Thoracic aorta (tissue), 2 donors: ENCODE data around the gene ARHGAP27. TPM values are rescaled to one million over a fixed set of nuclear protein-coding genes. Genes with fewer than 3 reads are reported as not detected.

Source experiments
- ATAC-seq: fragments of 150-250 bp; one replicate; pipeline ENCODE4 v1.8.0; 2017; ENCODE audit warnings: low read depth; ENCODE audit not compliant: insufficient number of reproducible peaks, low FRiP score
- DNase-seq: peaks from one replicate; pipeline ENCODE4 v3.0.0-alpha.2; 2020; ENCODE audit warnings: low spot score
- H3K27ac ChIP-seq, 2 donors: fragments of 200-600 bp; sonication (generic); 1 replicate in 1 of 2; 2 replicates in 1 of 2; pipeline ENCODE4 v1.5.1; 2016; ENCODE audit warnings: mild to moderate bottlenecking in 2 of 2, moderate library complexity in 2 of 2
- H3K27me3 ChIP-seq: fragments of 200-600 bp; sonication (generic); replicated peaks from 2 replicates; pipeline ENCODE4 v1.6.0; 2016; ENCODE audit warnings: mild to moderate bottlenecking; ENCODE audit not compliant: insufficient read depth
- H3K36me3 ChIP-seq: fragments of 200-600 bp; sonication (generic); one replicate; pipeline ENCODE4 v1.5.1; 2016
- H3K4me1 ChIP-seq, 2 donors: fragments of 200-600 bp; sonication (generic); 1 replicate in 1 of 2; 2 replicates in 1 of 2; pipeline versions ENCODE4 v1.5.1 to v1.6.0; 2016; ENCODE audit warnings: low read depth in 2 of 2, mild to moderate bottlenecking in 1 of 2; ENCODE audit not compliant: control insufficient read depth in 1 of 2
- H3K4me3 ChIP-seq: fragments of 200-600 bp; sonication (generic); 2 replicates; pipeline ENCODE4 v1.5.1; 2016; ENCODE audit warnings: mild to moderate bottlenecking
- H3K9me3 ChIP-seq: fragments of 200-600 bp; sonication (generic); 2 replicates; pipeline ENCODE4 v1.5.1; 2016
- total RNA-seq, 2 donors: library from RNA; depleted of rRNA; stranded (reverse); fragments of >200 nt; gene quantifications; one replicate each; pipeline versions ENCODE4 v1.1.0 to v1.2.3, GENCODE V29; 2016
- TF ChIP-seq, protein P1 (sequence below): fragments of 200-600 bp; sonication (generic); IDR thresholded peaks from one replicate; pipeline ENCODE4 v1.5.1; 2019; ENCODE audit warnings: antibody characterized with exemption

ARHGAP27 gene
- total RNA-seq, 2 donors from 2014 or later, result 25.5 to 33.4 TPM

DNA sequence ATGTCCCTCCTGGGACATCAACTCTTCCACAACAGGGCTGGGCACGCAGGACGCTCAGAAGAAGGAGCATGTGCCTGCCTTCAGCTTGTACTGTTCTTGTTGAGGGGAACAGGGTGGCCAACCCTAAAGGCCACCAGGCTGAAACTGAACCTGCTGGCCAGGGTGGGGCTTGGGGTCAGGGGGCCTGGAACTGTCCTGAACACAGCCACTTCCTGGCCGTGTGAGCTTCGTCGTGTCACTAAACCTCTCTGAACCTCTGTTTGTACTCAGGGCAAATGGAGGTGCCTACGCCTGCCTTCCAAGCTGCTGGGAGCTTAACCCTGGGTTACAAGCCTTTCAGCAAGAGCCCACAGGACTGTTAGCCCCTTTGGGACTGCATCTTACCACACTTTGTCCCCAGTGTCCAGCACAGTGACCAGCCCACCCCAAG is 6.7 kb downstream of the ARHGAP27 start:
- no peak overlapping the region for H3K27ac ChIP-seq
- TF ChIP-seq, protein P1, sequence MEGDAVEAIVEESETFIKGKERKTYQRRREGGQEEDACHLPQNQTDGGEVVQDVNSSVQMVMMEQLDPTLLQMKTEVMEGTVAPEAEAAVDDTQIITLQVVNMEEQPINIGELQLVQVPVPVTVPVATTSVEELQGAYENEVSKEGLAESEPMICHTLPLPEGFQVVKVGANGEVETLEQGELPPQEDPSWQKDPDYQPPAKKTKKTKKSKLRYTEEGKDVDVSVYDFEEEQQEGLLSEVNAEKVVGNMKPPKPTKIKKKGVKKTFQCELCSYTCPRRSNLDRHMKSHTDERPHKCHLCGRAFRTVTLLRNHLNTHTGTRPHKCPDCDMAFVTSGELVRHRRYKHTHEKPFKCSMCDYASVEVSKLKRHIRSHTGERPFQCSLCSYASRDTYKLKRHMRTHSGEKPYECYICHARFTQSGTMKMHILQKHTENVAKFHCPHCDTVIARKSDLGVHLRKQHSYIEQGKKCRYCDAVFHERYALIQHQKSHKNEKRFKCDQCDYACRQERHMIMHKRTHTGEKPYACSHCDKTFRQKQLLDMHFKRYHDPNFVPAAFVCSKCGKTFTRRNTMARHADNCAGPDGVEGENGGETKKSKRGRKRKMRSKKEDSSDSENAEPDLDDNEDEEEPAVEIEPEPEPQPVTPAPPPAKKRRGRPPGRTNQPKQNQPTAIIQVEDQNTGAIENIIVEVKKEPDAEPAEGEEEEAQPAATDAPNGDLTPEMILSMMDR, result no peak
- no peaks in the 10 kb centered on the region for H3K27me3 ChIP-seq
- ATAC-seq (no peak), DNase-seq (no peak)
- no peak overlapping the region for H3K4me3 ChIP-seq
- no peaks in the 10 kb centered on the region for H3K9me3 ChIP-seq
- H3K4me1 ChIP-seq, result peaks cover 14 to 25% of the 10 kb centered on the region in 2 donors
- no peaks in the 10 kb centered on the region for H3K36me3 ChIP-seq

DNA sequence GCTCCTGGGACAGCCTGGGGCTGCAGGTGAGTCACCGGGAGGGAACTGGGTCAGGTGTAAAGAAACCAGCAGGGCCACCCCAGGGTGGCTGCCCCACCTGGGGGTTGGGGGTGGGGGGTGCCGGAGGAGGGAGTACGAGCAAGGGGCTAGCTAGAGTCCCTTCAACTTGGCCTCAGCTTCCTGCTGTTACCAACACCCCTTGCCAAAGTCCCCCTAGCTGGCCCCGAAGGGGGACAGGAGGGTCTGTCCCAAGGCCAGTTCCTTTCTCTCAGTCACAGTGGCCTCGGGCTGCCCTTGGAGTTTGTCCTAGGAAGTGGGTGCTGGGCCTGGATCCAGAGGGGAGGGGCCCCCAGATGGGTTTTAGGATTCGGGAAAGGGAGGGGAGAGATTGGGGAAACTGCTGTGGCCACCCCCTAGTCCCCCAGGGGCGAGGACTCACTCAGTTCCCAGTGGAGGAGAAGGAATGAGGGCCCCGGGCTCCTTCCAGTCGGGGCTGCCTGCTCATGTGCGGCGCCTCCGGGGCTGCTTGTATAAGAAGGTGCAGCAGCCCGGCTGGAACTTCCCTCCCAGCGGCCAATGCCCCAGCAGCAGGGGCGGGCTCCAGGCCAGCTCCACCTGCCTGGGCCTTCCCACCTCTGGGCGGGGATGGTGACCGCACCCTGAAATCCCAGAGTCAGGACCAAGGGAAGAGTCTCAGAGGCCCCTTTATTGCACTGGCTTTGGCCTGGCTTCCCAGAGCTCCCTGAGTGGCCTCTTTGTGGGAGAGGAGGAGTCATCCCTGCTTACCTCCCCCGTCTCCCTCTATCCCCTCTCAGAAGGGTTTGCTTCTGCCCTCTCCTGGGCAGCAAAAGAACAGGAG is 7.3 kb downstream of the ARHGAP27 start:
- Histone ChIP-seq H3K27ac (no peak overlapping the region), H3K27me3 (no peaks in the 10 kb centered on the region), H3K36me3 (no peaks in the 10 kb centered on the region), H3K4me1 (peaks cover 9 to 19% of the 10 kb centered on the region in 2 donors), H3K4me3 (no peak overlapping the region), H3K9me3 (no peaks in the 10 kb centered on the region)
- no peak for ATAC-seq
- TF ChIP-seq, protein P1, result no peak
- DNase-seq, result no peak

DNA sequence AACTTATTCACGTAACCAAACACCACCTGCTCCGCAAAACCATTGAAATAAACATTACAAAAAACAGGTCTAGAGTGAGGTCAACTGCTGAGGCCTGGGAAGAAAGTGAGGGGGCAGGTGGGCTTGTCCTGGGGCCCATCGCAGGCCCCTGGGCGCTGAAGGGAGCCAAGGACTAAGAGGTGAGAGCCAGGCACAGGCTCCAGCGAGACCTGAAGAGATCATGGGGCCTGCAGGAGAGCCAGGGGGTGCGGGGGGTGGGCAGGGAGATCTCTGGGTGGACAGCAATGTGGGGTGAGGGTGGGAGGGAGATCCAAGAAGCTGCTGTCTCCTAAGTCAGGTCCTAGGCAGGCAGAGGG is 7.9 kb downstream of the ARHGAP27 start:
- Histone ChIP-seq H3K4me1 (peaks cover 9 to 17% of the 10 kb centered on the region in 2 donors), H3K27me3 (no peaks in the 10 kb centered on the region), H3K36me3 (no peaks in the 10 kb centered on the region), H3K4me3 (no peak overlapping the region), H3K9me3 (no peaks in the 10 kb centered on the region), H3K27ac (no peak overlapping the region)
- DNase-seq (no peak), ATAC-seq (no peak)
- TF ChIP-seq, protein P1, result no peak

DNA sequence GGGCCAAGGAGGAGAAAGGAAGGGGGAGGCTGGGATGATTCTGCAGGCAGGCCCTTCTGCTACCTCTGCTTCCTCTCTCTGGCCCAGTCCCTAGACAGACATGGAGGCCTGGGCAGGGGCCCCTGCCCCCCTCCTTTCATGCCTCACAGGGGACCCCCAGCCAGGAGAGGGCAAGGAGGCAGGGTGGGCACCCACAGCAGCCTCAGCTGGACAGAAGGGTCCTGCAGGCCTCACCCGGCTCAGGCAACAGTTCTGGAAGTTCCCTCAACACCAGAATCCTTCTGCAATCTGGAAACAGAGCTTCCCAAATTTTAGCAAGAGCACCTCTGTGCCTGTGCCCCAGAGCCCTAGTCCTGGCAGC is 8.7 kb downstream of the ARHGAP27 start:
- TF ChIP-seq, protein P1, result no peak
- Histone ChIP-seq H3K4me3 (no peak overlapping the region), H3K27ac (no peak overlapping the region), H3K27me3 (no peaks in the 10 kb centered on the region), H3K4me1 (peaks cover 4 to 11% of the 10 kb centered on the region in 2 donors), H3K36me3 (no peaks in the 10 kb centered on the region), H3K9me3 (no peaks in the 10 kb centered on the region)
- DNase-seq (no peak), ATAC-seq (no peak)

DNA sequence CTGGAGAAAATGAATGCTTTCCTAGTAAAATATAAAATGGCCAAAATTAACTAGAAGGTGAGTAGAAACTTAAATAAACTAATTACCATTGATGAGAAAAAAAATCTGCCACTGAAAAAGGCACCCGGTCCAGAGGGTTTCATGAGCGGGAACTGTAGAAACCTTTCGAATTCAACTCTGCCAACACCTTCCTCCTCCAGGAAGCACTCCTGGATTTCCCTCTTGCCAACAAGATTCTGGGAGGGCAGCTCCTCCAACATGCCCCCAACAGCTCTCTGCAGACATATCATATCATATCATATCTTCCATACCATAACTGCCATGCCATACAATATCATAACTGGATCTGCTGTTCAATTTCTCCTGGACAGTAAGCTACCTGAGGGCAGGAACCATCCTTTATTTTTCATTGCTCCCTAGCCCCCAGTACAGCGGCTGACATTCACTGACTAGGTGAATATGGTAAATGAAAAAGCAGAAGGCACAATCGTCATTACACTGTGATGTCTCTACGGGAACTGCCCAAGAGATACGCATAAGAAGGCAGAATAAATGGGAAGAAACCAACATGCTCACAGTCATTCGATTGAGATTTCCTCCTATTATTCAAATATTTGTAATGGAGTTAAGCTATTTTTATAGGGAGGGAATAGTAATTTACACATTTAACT is 9.2 kb downstream of the ARHGAP27 start:
- H3K4me1 ChIP-seq, result peaks cover under 1 to 6% of the 10 kb centered on the region in 2 donors
- H3K4me3 ChIP-seq, result no peak overlapping the region
- no peak overlapping the region for H3K27ac ChIP-seq
- H3K36me3 ChIP-seq, result no peaks in the 10 kb centered on the region
- TF ChIP-seq, protein P1, result no peak
- ATAC-seq, result no peak
- no peaks in the 10 kb centered on the region for H3K9me3 ChIP-seq
- no peaks in the 10 kb centered on the region for H3K27me3 ChIP-seq
- DNase-seq, result no peak
